HepG2 (cell line): ENCODE results near the gene UNC93A. TPM values are rescaled to one million over a fixed set of nuclear protein-coding genes. Genes with fewer than 3 reads are reported as not detected.
A peak's percentile ranks its signal among the peaks of the same experiment; 100 is the strongest.
"Not testable (repeated sequence)": the region's sequence is repeated elsewhere in the genome, so short reads cannot be mapped to it uniquely, and the experiment has no call there.

Experiments
- ATAC-seq: fragments of 200-7000 bp; cut with Tn5 transposase; 3 replicates; pipeline ENCODE4 v1.9.1; 2020; ENCODE audit warnings: mild to moderate bottlenecking, moderate library complexity
- BruUV-seq: library from RNA; stranded (reverse); fragments of 400-500 nt; replicated peaks from 2 replicates; lab custom pipeline; 2021; lab: Mats Ljungman, UMichigan
- CTCF ChIA-PET: fragments of 300-600 bp; formaldehyde crosslinking; extraction: SDS; loops from one replicate; lab custom pipeline; 2021; ENCODE audit warnings: low total read pairs, inconsistent platforms, low intra/inter-chr PET ratio; lab: Yijun Ruan, JAX
- POLR2A ChIA-PET: fragments of 350-600 bp; sonication (Branson Sonifier 250); formaldehyde crosslinking; loops from one replicate; lab custom pipeline; 2020; ENCODE audit warnings: antibody characterized with exemption, inconsistent platforms; lab: Yijun Ruan, JAX
- DNase-seq: peaks from one replicate; pipeline ENCODE4 v3.0.0-alpha.2; 2015; ENCODE audit warnings: low spot score
- FAIRE-seq: peaks from 3 replicates; lab custom pipeline; 2011; peaks lifted over from hg19 to GRCh38; lab: Jason Lieb, UNC
- H2AFZ ChIP-seq: one replicate; pipeline ENCODE4 v1.6.1; 2011; ENCODE audit warnings: low read length, inconsistent platforms
- H3K27ac ChIP-seq: fragments of 300-600 bp; 3 replicates; pipeline ENCODE4 v1.8.0; 2011; ENCODE audit warnings: mixed run types, mild to moderate bottlenecking, mixed read lengths, low read length, inconsistent platforms; ENCODE audit not compliant: insufficient read depth; ENCODE audit errors: extremely low read length
- H3K27me3 ChIP-seq, 2 experiments: fragments of 200-600 bp in 1 of 2; 2 replicates in 1 of 2; 3 replicates in 1 of 2; pipeline versions ENCODE4 v1.6.0 to v1.8.0; 2011; ENCODE audit warnings: low read length in 2 of 2, mild to moderate bottlenecking in 2 of 2, moderate library complexity in 2 of 2, inconsistent platforms in 1 of 2; ENCODE audit not compliant: insufficient read depth in 2 of 2, control insufficient read depth in 1 of 2
- H3K36me3 ChIP-seq, 2 experiments: fragments of 200-600 bp in 1 of 2; replicated peaks in 1 of 2; 2 replicates in 1 of 2; 3 replicates in 1 of 2; pipeline versions ENCODE4 v1.5.1 to v1.8.0; 2011; ENCODE audit warnings: low read length in 2 of 2, inconsistent platforms in 1 of 2; ENCODE audit not compliant: insufficient read depth in 2 of 2, control insufficient read depth in 1 of 2
- H3K4me1 ChIP-seq: 2 replicates; pipeline ENCODE4 v1.5.1; 2012; ENCODE audit warnings: low read length, inconsistent platforms; ENCODE audit not compliant: insufficient read depth
- H3K4me2 ChIP-seq: 2 replicates; pipeline ENCODE4 v1.6.0; 2011; ENCODE audit warnings: low read depth, low read length, inconsistent platforms
- H3K4me3 ChIP-seq, 3 experiments: fragments of 200-600 bp in 1 of 3; sonication (generic), shearing (Covaris generic) in 1 of 3; replicated peaks in 1 of 3; 2 replicates each; pipeline ENCODE4 v1.5.1; 2011 to 2016; ENCODE audit warnings: low read length in 3 of 3, inconsistent platforms in 2 of 3, low read depth in 2 of 3, mild to moderate bottlenecking in 2 of 3, control low read depth in 1 of 3, mixed read lengths in 1 of 3; ENCODE audit not compliant: insufficient read depth in 1 of 3
- H3K79me2 ChIP-seq: one replicate; pipeline ENCODE4 v1.6.1; 2011; ENCODE audit warnings: low read length, inconsistent platforms; ENCODE audit not compliant: insufficient read depth
- H3K9ac ChIP-seq: 2 replicates; pipeline ENCODE4 v1.6.0; 2011; ENCODE audit warnings: mild to moderate bottlenecking, low read depth, low read length, inconsistent platforms; ENCODE audit not compliant: insufficient read depth
- H3K9me3 ChIP-seq: 2 replicates; pipeline ENCODE4 v1.5.1; 2012; ENCODE audit warnings: mild to moderate bottlenecking, low read length
- H4K20me1 ChIP-seq: 2 replicates; pipeline ENCODE4 v1.6.0; 2011; ENCODE audit warnings: inconsistent platforms, mild to moderate bottlenecking, low read length, moderate library complexity; ENCODE audit not compliant: insufficient read depth
- HDAC1 ChIP-seq: sonication (generic); formaldehyde crosslinking; IDR thresholded peaks from 2 replicates; pipeline ENCODE4 v1.5.1; 2020; ENCODE audit warnings: mild to moderate bottlenecking, missing genetic modification reagents
- HDAC2 ChIP-seq: sonication (generic); formaldehyde crosslinking; IDR thresholded peaks from 2 replicates; pipeline ENCODE4 v1.4.0; 2020; ENCODE audit warnings: missing genetic modification reagents
- MXD4 ChIP-seq: IDR thresholded peaks from 2 replicates; pipeline ENCODE4 v1.6.1; 2016; ENCODE audit warnings: mild to moderate bottlenecking, missing biosample characterization, missing genetic modification reagents
- NR2F1 ChIP-seq, 2 experiments: fragments of 450-650 bp in 1 of 2; formaldehyde crosslinking in 1 of 2; IDR thresholded peaks; 2 replicates each; pipeline versions ENCODE4 v1.5.0 to v1.6.1; 2016 to 2020; ENCODE audit warnings: mild to moderate bottlenecking in 1 of 2, missing compliant biosample characterization in 1 of 2, missing genetic modification reagents in 1 of 2, moderate library complexity in 1 of 2
- POLR2A ChIP-seq, 2 experiments: IDR thresholded peaks; 2 replicates each; pipeline ENCODE4 v1.6.1; 2011; ENCODE audit warnings: low read depth in 2 of 2, low read length in 2 of 2, mild to moderate bottlenecking in 1 of 2, moderate library complexity in 1 of 2; ENCODE audit not compliant: insufficient read depth in 1 of 2
- ZNF644 ChIP-seq: IDR thresholded peaks from 2 replicates; pipeline ENCODE4 v1.6.1; 2016; ENCODE audit warnings: low read depth
- WGBS: methylation state at CpG from one replicate; pipeline ENCODE4 v1.1.6; 2017; ENCODE audit warnings: low lambda C conversion rate; 5-methylcytosine and 5-hydroxymethylcytosine counted together
- in situ Hi-C: cut with HindIII; loops from 2 replicates; pipeline ENCODE4 v1.10.0; 2017; ENCODE audit warnings: low pct_unique_long_range_greater_than_20kb; ENCODE audit not compliant: extremely low pct_ligation_motif_present
- intact Hi-C: fragments of 100-400 bp; cut with micrococcal nuclease; formaldehyde crosslinking; loops from one replicate; pipeline ENCODE4 v1.10.0; 2022; ENCODE audit not compliant: unreplicated experiment
- polyA plus RNA-seq, 8 experiments: library from polyadenylated mRNA; depleted of rRNA in 3 of 8; stranded (reverse) in 7 of 8; unstranded in 1 of 8; fragments of >200 nt; fragmentation: Illumina TruSeq in 4 of 8; extraction: Trizol in 4 of 8; gene quantifications; 2 replicates each; pipeline versions ENCODE4 v1.2.1 to v1.2.3, GENCODE V29; 2011 to 2016; ENCODE audit warnings: low read depth in 4 of 8, missing spikeins in 1 of 8, mixed read lengths in 1 of 8; ENCODE audit not compliant: insufficient read depth in 1 of 8
- total RNA-seq, 5 experiments: library from RNA; depleted of rRNA; stranded (reverse); fragments of >200 nt; fragmentation: Illumina TruSeq; extraction: Trizol; gene quantifications; 2 replicates each; pipeline ENCODE4 v1.2.3, GENCODE V29; 2016; ENCODE audit warnings: low read depth in 1 of 5
- TF ChIP-seq, protein P1 (sequence below): sonication (generic); formaldehyde crosslinking; conservative IDR thresholded peaks from 2 replicates; pipeline ENCODE4 v1.4.0; 2020; ENCODE audit warnings: mild to moderate bottlenecking, missing genetic modification reagents, moderate library complexity
- TF ChIP-seq, protein P2 (sequence below): sonication (generic); formaldehyde crosslinking; IDR thresholded peaks from 2 replicates; pipeline ENCODE4 v1.5.1; 2020; ENCODE audit warnings: mild to moderate bottlenecking, missing genetic modification reagents, borderline replicate concordance

UNC93A gene
- total and polyA plus RNA-seq, 2 of the 13 experiments (the other 11 are each of a cell fraction or from before 2014, with no cell fraction given) = 11.0 to 42.7 TPM

DNA sequence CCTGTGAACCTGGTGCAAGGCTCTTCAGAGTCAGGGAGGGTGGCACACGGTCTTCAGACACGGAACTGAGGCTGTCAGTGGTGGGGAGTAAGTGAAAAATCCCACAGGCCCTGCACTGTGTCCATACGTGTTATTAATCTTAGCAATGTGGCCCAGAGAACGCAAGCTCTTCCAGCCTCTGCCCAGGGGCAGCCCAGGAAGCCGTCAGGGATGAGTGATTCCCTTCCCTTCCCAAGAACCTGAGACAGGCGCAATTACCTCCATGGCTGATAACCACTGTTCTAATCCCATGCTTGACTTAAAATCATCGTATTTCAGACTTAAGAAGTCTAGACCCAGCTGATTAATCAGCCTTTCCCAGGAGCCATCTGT lies 49.0 kb upstream of the UNC93A start:
- H3K27me3 ChIP-seq, H3K79me2 ChIP-seq, FAIRE-seq, DNase-seq, in situ Hi-C loops, H3K4me3 ChIP-seq, H3K9me3 ChIP-seq, H3K36me3 ChIP-seq, H3K4me2 ChIP-seq, POLR2A ChIA-PET, H2AFZ ChIP-seq, H4K20me1 ChIP-seq, CTCF ChIA-PET, intact Hi-C loops, ATAC-seq: not testable (repeated sequence)
- peak overlapping the region; percentile 53; the same call in 1 of the 2 replicates for H3K9ac ChIP-seq
- TSS peak; percentile 54 for BruUV-seq
- 0 out of 4 replicates have a peak, but pooled peaks of 1 of the 2 experiments have one; percentile 10 for TF ChIP-seq POLR2A (IDR thresholded peaks at IDR 0.05; ENCODE audit: insufficient read depth in 1 of 2, low read depth in 2 of 2, low read length in 2 of 2)
- peaks cover 81% of the 10 kb centered on the region for H3K4me1 ChIP-seq
- 100% methylated on average over 1 of the region's 7 CpGs for WGBS
- H3K27ac ChIP-seq = peak overlapping the region; percentile 57

DNA sequence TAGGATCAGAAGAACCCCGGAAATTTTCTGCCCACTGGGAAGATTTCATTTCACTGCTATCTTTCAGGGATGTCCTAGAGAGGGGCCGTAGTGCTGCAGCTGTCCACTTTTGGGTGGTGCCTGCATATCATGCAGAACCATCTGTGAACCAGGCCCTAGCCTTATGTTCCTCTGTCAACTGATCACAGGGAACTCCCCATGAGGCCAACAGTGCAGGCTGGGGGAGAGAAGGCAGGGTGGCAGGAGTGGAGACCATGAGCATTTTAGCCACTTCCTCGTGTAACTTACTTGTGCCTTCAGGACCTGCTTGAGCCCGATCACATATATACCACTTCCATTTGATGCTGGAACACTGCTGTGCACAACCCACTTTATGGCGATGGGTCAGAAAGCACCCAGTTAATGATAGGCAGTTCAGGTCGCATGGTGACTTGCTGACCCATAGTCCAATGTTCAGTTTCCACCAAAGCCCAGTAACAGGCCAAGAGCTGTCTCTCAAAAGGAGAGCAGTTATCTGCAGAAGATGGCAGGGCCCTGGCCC lies 48.5 kb upstream of the UNC93A start:
- H3K36me3 ChIP-seq, H4K20me1 ChIP-seq, intact Hi-C loops, H3K79me2 ChIP-seq, H3K4me3 ChIP-seq, CTCF ChIA-PET, H3K27me3 ChIP-seq, FAIRE-seq, H3K4me2 ChIP-seq, DNase-seq, ATAC-seq, H2AFZ ChIP-seq, H3K9ac ChIP-seq, in situ Hi-C loops, H3K9me3 ChIP-seq, BruUV-seq: not testable (repeated sequence)
- Histone ChIP-seq H3K4me1 (peaks cover 78% of the 10 kb centered on the region), H3K27ac (peak overlapping the region; percentile 34)
- 67% methylated on average over 4 of the region's 6 CpGs for WGBS
- POLR2A ChIA-PET = interaction anchor here (2.0 kb wide), 1 partner anchor 26 kb away, joined by 6 read pairs; no protein-coding TSS in a partner anchor
- TF ChIP-seq ZNF644 (CRISPR knock-in tag) (peak; percentile 49; the same call in 1 of the 2 replicates), HDAC1 (CRISPR knock-in tag) (0 out of 2 replicates have a peak, but pooled peaks have one; percentile 22), NR2F1 (CRISPR knock-in tag; IDR thresholded peaks at IDR 0.05) (peak; percentile 22 to 50; a peak in 1 of 4 replicates), MXD4 (peak; percentile 33; the same call in 1 of the 2 replicates), HDAC2 (CRISPR knock-in tag) (0 out of 2 replicates have a peak, but pooled peaks have one; percentile 13)
- TF ChIP-seq, protein P1, sequence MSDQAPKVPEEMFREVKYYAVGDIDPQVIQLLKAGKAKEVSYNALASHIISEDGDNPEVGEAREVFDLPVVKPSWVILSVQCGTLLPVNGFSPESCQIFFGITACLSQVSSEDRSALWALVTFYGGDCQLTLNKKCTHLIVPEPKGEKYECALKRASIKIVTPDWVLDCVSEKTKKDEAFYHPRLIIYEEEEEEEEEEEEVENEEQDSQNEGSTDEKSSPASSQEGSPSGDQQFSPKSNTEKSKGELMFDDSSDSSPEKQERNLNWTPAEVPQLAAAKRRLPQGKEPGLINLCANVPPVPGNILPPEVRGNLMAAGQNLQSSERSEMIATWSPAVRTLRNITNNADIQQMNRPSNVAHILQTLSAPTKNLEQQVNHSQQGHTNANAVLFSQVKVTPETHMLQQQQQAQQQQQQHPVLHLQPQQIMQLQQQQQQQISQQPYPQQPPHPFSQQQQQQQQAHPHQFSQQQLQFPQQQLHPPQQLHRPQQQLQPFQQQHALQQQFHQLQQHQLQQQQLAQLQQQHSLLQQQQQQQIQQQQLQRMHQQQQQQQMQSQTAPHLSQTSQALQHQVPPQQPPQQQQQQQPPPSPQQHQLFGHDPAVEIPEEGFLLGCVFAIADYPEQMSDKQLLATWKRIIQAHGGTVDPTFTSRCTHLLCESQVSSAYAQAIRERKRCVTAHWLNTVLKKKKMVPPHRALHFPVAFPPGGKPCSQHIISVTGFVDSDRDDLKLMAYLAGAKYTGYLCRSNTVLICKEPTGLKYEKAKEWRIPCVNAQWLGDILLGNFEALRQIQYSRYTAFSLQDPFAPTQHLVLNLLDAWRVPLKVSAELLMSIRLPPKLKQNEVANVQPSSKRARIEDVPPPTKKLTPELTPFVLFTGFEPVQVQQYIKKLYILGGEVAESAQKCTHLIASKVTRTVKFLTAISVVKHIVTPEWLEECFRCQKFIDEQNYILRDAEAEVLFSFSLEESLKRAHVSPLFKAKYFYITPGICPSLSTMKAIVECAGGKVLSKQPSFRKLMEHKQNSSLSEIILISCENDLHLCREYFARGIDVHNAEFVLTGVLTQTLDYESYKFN (CRISPR knock-in tag) = 0 out of 2 replicates have a peak, but pooled peaks have one; percentile 22
- TF ChIP-seq, protein P2, sequence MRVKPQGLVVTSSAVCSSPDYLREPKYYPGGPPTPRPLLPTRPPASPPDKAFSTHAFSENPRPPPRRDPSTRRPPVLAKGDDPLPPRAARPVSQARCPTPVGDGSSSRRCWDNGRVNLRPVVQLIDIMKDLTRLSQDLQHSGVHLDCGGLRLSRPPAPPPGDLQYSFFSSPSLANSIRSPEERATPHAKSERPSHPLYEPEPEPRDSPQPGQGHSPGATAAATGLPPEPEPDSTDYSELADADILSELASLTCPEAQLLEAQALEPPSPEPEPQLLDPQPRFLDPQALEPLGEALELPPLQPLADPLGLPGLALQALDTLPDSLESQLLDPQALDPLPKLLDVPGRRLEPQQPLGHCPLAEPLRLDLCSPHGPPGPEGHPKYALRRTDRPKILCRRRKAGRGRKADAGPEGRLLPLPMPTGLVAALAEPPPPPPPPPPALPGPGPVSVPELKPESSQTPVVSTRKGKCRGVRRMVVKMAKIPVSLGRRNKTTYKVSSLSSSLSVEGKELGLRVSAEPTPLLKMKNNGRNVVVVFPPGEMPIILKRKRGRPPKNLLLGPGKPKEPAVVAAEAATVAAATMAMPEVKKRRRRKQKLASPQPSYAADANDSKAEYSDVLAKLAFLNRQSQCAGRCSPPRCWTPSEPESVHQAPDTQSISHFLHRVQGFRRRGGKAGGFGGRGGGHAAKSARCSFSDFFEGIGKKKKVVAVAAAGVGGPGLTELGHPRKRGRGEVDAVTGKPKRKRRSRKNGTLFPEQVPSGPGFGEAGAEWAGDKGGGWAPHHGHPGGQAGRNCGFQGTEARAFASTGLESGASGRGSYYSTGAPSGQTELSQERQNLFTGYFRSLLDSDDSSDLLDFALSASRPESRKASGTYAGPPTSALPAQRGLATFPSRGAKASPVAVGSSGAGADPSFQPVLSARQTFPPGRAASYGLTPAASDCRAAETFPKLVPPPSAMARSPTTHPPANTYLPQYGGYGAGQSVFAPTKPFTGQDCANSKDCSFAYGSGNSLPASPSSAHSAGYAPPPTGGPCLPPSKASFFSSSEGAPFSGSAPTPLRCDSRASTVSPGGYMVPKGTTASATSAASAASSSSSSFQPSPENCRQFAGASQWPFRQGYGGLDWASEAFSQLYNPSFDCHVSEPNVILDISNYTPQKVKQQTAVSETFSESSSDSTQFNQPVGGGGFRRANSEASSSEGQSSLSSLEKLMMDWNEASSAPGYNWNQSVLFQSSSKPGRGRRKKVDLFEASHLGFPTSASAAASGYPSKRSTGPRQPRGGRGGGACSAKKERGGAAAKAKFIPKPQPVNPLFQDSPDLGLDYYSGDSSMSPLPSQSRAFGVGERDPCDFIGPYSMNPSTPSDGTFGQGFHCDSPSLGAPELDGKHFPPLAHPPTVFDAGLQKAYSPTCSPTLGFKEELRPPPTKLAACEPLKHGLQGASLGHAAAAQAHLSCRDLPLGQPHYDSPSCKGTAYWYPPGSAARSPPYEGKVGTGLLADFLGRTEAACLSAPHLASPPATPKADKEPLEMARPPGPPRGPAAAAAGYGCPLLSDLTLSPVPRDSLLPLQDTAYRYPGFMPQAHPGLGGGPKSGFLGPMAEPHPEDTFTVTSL (CRISPR knock-in tag) = peak; percentile 44; the same call in 1 of the 2 replicates
